ENCODE data around the gene IGSF3. TPM values are rescaled to one million over a fixed set of nuclear protein-coding genes. Genes with fewer than 3 reads are reported as not detected.

IGSF3 gene
- total RNA-seq, 4 donors from 2014 or later = 1.2 to 3.9 (median 3.2) TPM

GRCh38 chr1:116711263-116711840 lies 43.8 kb upstream of the IGSF3 start:
- Histone ChIP-seq H3K9me3 (no peaks in the 10 kb centered on the region), H3K36me3 (no peaks in the 10 kb centered on the region), H3K27ac (no peak overlapping the region), H3K27me3 (no peaks in the 10 kb centered on the region), H3K4me3 (no peak overlapping the region), H3K4me1 (no peaks in the 10 kb centered on the region)
- 26 to 47% methylated on average over 2 of the region's 2 CpGs for WGBS, 2 donors
- no peak for DNase-seq (ENCODE audit: low spot score in 2 of 2)
- no peak for TF ChIP-seq CTCF (IDR thresholded peaks at IDR 0.05)
- TF ChIP-seq POLR2A (IDR thresholded peaks at IDR 0.05) = no peak
- no peak for TF ChIP-seq EP300 (IDR thresholded peaks at IDR 0.05)

GRCh38 chr1:116710420-116711262 lies 43.1 kb upstream of the IGSF3 start:
- Histone ChIP-seq H3K27me3 (no peaks in the 10 kb centered on the region), H3K4me3 (no peak overlapping the region), H3K4me1 (no peaks in the 10 kb centered on the region), H3K36me3 (no peaks in the 10 kb centered on the region), H3K9me3 (no peaks in the 10 kb centered on the region), H3K27ac (no peak overlapping the region)
- 57 to 59% methylated on average over 2 of the region's 2 CpGs for WGBS, 2 donors
- TF ChIP-seq EP300 (IDR thresholded peaks at IDR 0.05) (no peak), POLR2A (IDR thresholded peaks at IDR 0.05) (no peak), CTCF (IDR thresholded peaks at IDR 0.05) (no peak)
- DNase-seq (ENCODE audit: low spot score in 2 of 2) = no peak

- no peak for DNase-seq (ENCODE audit: low spot score in 2 of 2)
- TF ChIP-seq EP300 (IDR thresholded peaks at IDR 0.05) = no peak
- no peak for TF ChIP-seq POLR2A (IDR thresholded peaks at IDR 0.05)
- no peak for TF ChIP-seq CTCF (IDR thresholded peaks at IDR 0.05)
- 89 to 92% methylated on average over 7 of the region's 7 CpGs for WGBS, 2 donors
These were observed 42.2 kb upstream of the IGSF3 start for GRCh38 chr1:116709666-116710167.

GRCh38 chr1:116708255-116708900 lies 40.8 kb upstream of the IGSF3 start:
- no peaks in the 10 kb centered on the region for H3K27me3 ChIP-seq
- no peaks in the 10 kb centered on the region for H3K36me3 ChIP-seq
- no peak overlapping the region for H3K4me3 ChIP-seq
- no peak for DNase-seq (ENCODE audit: low spot score in 2 of 2)
- H3K27ac ChIP-seq = no peak overlapping the region
- WGBS, 2 donors = 87% methylated on average over 6 of the region's 6 CpGs
- H3K4me1 ChIP-seq = no peaks in the 10 kb centered on the region
- TF ChIP-seq CTCF (IDR thresholded peaks at IDR 0.05) (no peak), POLR2A (IDR thresholded peaks at IDR 0.05) (no peak), EP300 (IDR thresholded peaks at IDR 0.05) (no peak)
- H3K9me3 ChIP-seq = no peaks in the 10 kb centered on the region

More at GRCh38 chr1:116709666-116710167, 42.2 kb upstream of the IGSF3 start:
- no peaks in the 10 kb centered on the region for H3K36me3 ChIP-seq
- no peaks in the 10 kb centered on the region for H3K27me3 ChIP-seq
- H3K4me3 ChIP-seq = no peak overlapping the region
- H3K4me1 ChIP-seq = no peaks in the 10 kb centered on the region
- H3K27ac ChIP-seq = no peak overlapping the region
- H3K9me3 ChIP-seq = no peaks in the 10 kb centered on the region

GRCh38 chr1:116706841-116707240 lies 39.3 kb upstream of the IGSF3 start:
- Histone ChIP-seq H3K27me3 (no peaks in the 10 kb centered on the region), H3K4me3 (no peak overlapping the region), H3K4me1 (no peaks in the 10 kb centered on the region), H3K9me3 (no peaks in the 10 kb centered on the region), H3K27ac (no peak overlapping the region), H3K36me3 (no peaks in the 10 kb centered on the region)
- TF ChIP-seq CTCF (IDR thresholded peaks at IDR 0.05) (no peak), EP300 (IDR thresholded peaks at IDR 0.05) (no peak), POLR2A (IDR thresholded peaks at IDR 0.05) (no peak)
- DNase-seq (ENCODE audit: low spot score in 2 of 2) = no peak
